K562 (cell line): ENCODE measurements around the gene BST1.

ENCODE experiments used
- JUND ChIP-seq, 2 experiments: IDR thresholded peaks; 2 replicates in 1 of 2; 3 replicates in 1 of 2; pipeline ENCODE4 v1.6.1; 2011; ENCODE audit warnings: borderline replicate concordance in 2 of 2, low read depth in 2 of 2, low read length in 2 of 2, improper control_type of control experiment in 1 of 2, missing biosample characterization in 1 of 2, missing genetic modification characterization in 1 of 2, missing genetic modification reagents in 1 of 2
- POLR2A ChIP-seq: fragments of 450-650 bp; conservative IDR thresholded peaks from 2 replicates; pipeline ENCODE4 v1.6.1; 2016
- POLR2AphosphoS5 ChIP-seq: IDR thresholded peaks from 2 replicates; pipeline ENCODE4 v1.6.1; 2011; ENCODE audit warnings: mild to moderate bottlenecking, low read depth, low read length, moderate library complexity; ENCODE audit not compliant: control insufficient read depth, insufficient read depth

- TF ChIP-seq JUND (IDR thresholded peaks at IDR 0.05; ENCODE audit: borderline replicate concordance, low read depth, low read length) (no peak), JUND (tag; IDR thresholded peaks at IDR 0.05; ENCODE audit: borderline replicate concordance, low read depth, low read length) (no peak), POLR2A (no peak), POLR2AphosphoS5 (no peak)
These were observed 8.4 kb upstream of the BST1 start for GRCh38 chr4:15694431-15694830.
